GM12801 (cell line): ENCODE data around the gene TSC22D1.

Experiments
- CTCF ChIP-seq: IDR thresholded peaks from one replicate; pipeline ENCODE4 v1.5.1; 2011; ENCODE audit warnings: control low read depth; ENCODE audit not compliant: insufficient read length; ENCODE audit errors: extremely low read depth

The TSC22D1 gene

GRCh38 chr13:44577236-44578066, 1.3 kb upstream of the TSC22D1 start:
- no peak for TF ChIP-seq CTCF

- no peak for TF ChIP-seq CTCF
Observed at GRCh38 chr13:44576351-44577235, 463 bp upstream of the TSC22D1 start.

- TF ChIP-seq CTCF: no peak
Observed at GRCh38 chr13:44575035-44575434, 1.1 kb downstream of the TSC22D1 start.

GRCh38 chr13:44574466-44574855, 1.7 kb downstream of the TSC22D1 start:
- TF ChIP-seq CTCF: no peak

- TF ChIP-seq CTCF: no peak
Observed at GRCh38 chr13:44573790-44574465, 2.2 kb downstream of the TSC22D1 start.

- no peak for TF ChIP-seq CTCF
Observed at GRCh38 chr13:44573071-44573470, 3.1 kb downstream of the TSC22D1 start.

- TF ChIP-seq CTCF: no peak
Observed at GRCh38 chr13:44566601-44567000, 9.5 kb downstream of the TSC22D1 start.
